Activated CD8-positive, alpha-beta memory T cell treated with anti-CD3 and anti-CD28 coated beads, Interleukin-2, amount 50 U/mL, for 24 hours (primary cell): ENCODE data around the gene ZNF584.
A peak's percentile ranks its signal among the peaks of the same experiment; 100 is the strongest.
"Not testable (repeated sequence)": the region's sequence is repeated elsewhere in the genome, so short reads cannot be mapped to it uniquely, and the experiment has no call there.

ENCODE experiments used
- DNase-seq: peaks from one replicate; pipeline ENCODE4 v3.0.0-alpha.2; 2020; ENCODE audit errors: extremely low read depth

Gene ZNF584

GRCh38 chr19:58403920-58404478 lies 4.5 kb upstream of the ZNF584 start:
- not testable (repeated sequence) for DNase-seq

- no peak for DNase-seq
Observed at GRCh38 chr19:58406818-58407657, 1.4 kb upstream of the ZNF584 start.

GRCh38 chr19:58407658-58408151 lies 744 bp upstream of the ZNF584 start:
- DNase-seq: no peak

- DNase-seq: no peak
Observed at GRCh38 chr19:58409010-58409790, 751 bp downstream of the ZNF584 start.

- DNase-seq: no peak
Observed at GRCh38 chr19:58416604-58417003, 8.2 kb downstream of the ZNF584 start.

GRCh38 chr19:58417071-58417470 lies 8.6 kb downstream of the ZNF584 start:
- no peak for DNase-seq

- no peak for DNase-seq
Observed at GRCh38 chr19:58428617-58429016, 20.2 kb downstream of the ZNF584 start.

GRCh38 chr19:58429745-58430144 lies 21.3 kb downstream of the ZNF584 start:
- no peak for DNase-seq

- DNase-seq: no peak
Observed at GRCh38 chr19:58434217-58434616, 25.8 kb downstream of the ZNF584 start.

- DNase-seq: peak; percentile 87
Observed at GRCh38 chr19:58439576-58440554, 31.4 kb downstream of the ZNF584 start, which contains the start of gene ZNF132. ZNF132 (minus strand) TSS chr19:58440153; CDS start chr19:58439821, 332 bp downstream.

- DNase-seq: no peak
Observed at GRCh38 chr19:58440556-58440955, 32.1 kb downstream of the ZNF584 start.

- not testable (repeated sequence) for DNase-seq
Observed at GRCh38 chr19:58442986-58443385, 34.5 kb downstream of the ZNF584 start.

- DNase-seq: not testable (repeated sequence)
Observed at GRCh38 chr19:58448860-58449259, 40.4 kb downstream of the ZNF584 start.

GRCh38 chr19:58449980-58450379 lies 41.5 kb downstream of the ZNF584 start:
- not testable (repeated sequence) for DNase-seq

GRCh38 chr19:58450856-58451357 lies 42.5 kb downstream of the ZNF584 start:
- no peak for DNase-seq

- peak; percentile 88 for DNase-seq
Observed at GRCh38 chr19:58451358-58452101, 43.1 kb downstream of the ZNF584 start, which contains the start of gene ZNF324B. ZNF324B (plus strand) TSS chr19:58451622; CDS start chr19:58453702, 2,080 bp downstream.

- no peak for DNase-seq
Observed at GRCh38 chr19:58453743-58454142, 45.3 kb downstream of the ZNF584 start.

GRCh38 chr19:58455306-58455705 lies 46.9 kb downstream of the ZNF584 start:
- no peak for DNase-seq

- DNase-seq: no peak
Observed at GRCh38 chr19:58456111-58456510, 47.7 kb downstream of the ZNF584 start.

GRCh38 chr19:58460039-58460438 lies 51.6 kb downstream of the ZNF584 start:
- DNase-seq: no peak
